Measurements from ENCODE around the gene GUCY2C.

The GUCY2C gene

GRCh38 chr12:14652483-14652882, 43.9 kb downstream of the GUCY2C start:
- Histone ChIP-seq H3K27me3 (replicated peaks; ENCODE audit: control insufficient read depth, insufficient read depth, low read length) (no peaks in the 10 kb centered on the region), H3K4me3 (replicated peaks; ENCODE audit: low read depth, low read length) (no peak overlapping the region), H3K36me3 (ENCODE audit: control insufficient read depth, insufficient read depth, low read length) (no peaks in the 10 kb centered on the region)
- TF ChIP-seq CTCF (IDR thresholded peaks at IDR 0.05; ENCODE audit: insufficient read depth, low read length, poor library complexity, severe bottlenecking) = no peak
- DNase-seq (ENCODE audit: extremely low read depth, insufficient read length) = no peak

DNA sequence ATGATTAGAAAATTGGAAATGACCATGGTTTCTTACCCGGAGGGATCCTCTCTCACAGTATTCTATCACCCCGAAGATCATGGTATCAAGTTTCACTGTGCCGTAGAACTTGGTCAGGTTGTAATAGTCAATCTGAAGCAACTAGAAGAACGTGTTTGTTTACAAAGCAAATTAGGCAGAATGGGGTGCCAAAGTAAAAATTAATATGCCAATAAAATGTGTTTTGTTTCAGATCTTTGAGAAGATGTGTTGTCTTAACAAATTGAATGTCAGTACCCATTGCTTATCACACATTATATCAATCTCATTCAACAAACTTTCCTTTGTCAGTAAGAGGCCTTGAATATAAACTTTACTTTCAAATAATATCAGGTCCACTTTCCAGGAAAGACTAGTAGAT, 45.0 kb downstream of the GUCY2C start:
- H3K4me3 ChIP-seq (replicated peaks; ENCODE audit: low read depth, low read length) = no peak overlapping the region
- H3K27me3 ChIP-seq (replicated peaks; ENCODE audit: control insufficient read depth, insufficient read depth, low read length) = no peaks in the 10 kb centered on the region
- no peak for DNase-seq (ENCODE audit: extremely low read depth, insufficient read length)
- H3K36me3 ChIP-seq (ENCODE audit: control insufficient read depth, insufficient read depth, low read length) = no peaks in the 10 kb centered on the region
- TF ChIP-seq CTCF (IDR thresholded peaks at IDR 0.05; ENCODE audit: insufficient read depth, low read length, poor library complexity, severe bottlenecking) = no peak

DNA sequence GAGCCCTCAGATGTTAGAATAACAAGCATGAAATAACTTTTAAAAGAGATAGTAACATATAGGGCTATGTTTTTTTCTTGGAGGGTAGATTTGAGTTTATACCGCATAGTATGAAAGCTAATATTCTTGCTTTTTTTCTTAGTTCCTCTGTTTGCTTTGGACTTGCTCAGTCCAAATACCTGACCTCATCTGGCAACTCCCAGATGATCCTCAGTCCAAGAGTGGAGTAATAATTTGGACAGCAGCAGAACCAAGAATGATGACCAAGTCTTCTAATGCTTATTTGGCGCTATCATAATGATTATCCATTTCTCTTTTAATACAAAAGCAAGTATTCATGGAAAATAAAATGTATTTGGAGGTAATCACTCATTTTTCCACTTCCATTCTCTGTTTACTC, 45.6 kb downstream of the GUCY2C start:
- TF ChIP-seq CTCF (IDR thresholded peaks at IDR 0.05; ENCODE audit: insufficient read depth, low read length, poor library complexity, severe bottlenecking) = no peak
- H3K36me3 ChIP-seq (ENCODE audit: control insufficient read depth, insufficient read depth, low read length) = no peaks in the 10 kb centered on the region
- no peaks in the 10 kb centered on the region for H3K27me3 ChIP-seq (replicated peaks; ENCODE audit: control insufficient read depth, insufficient read depth, low read length)
- no peak for DNase-seq (ENCODE audit: extremely low read depth, insufficient read length)
- no peak overlapping the region for H3K4me3 ChIP-seq (replicated peaks; ENCODE audit: low read depth, low read length)

- DNase-seq (ENCODE audit: extremely low read depth, insufficient read length) = no peak
- Histone ChIP-seq H3K36me3 (ENCODE audit: control insufficient read depth, insufficient read depth, low read length) (no peaks in the 10 kb centered on the region), H3K27me3 (replicated peaks; ENCODE audit: control insufficient read depth, insufficient read depth, low read length) (no peaks in the 10 kb centered on the region), H3K4me3 (replicated peaks; ENCODE audit: low read depth, low read length) (no peak overlapping the region)
- TF ChIP-seq CTCF (IDR thresholded peaks at IDR 0.05; ENCODE audit: insufficient read depth, low read length, poor library complexity, severe bottlenecking) = no peak
These were observed 49.2 kb downstream of the GUCY2C start for GRCh38 chr12:14647028-14647750.

DNA sequence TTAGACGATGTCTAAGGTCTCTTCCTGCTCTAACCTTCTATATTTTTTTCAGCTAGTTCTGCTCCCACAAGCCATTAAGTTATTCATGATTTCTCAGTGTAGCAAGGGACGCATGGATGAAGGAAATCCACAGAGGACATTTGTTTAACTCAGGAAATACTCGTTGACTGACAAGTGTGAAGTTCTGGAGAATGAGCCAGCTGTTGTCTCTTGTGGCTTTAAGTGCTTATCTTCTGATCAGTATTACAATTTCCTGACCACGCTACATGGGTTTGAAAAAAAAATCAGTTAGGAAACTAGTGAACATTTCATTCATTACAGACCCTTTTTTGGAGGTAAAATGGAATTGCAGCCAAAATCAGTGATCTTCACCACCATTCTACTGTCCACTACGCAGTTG, 53.1 kb downstream of the GUCY2C start:
- Histone ChIP-seq H3K27me3 (replicated peaks; ENCODE audit: control insufficient read depth, insufficient read depth, low read length) (no peaks in the 10 kb centered on the region), H3K36me3 (ENCODE audit: control insufficient read depth, insufficient read depth, low read length) (no peaks in the 10 kb centered on the region), H3K4me3 (replicated peaks; ENCODE audit: low read depth, low read length) (no peak overlapping the region)
- no peak for DNase-seq (ENCODE audit: extremely low read depth, insufficient read length)
- no peak for TF ChIP-seq CTCF (IDR thresholded peaks at IDR 0.05; ENCODE audit: insufficient read depth, low read length, poor library complexity, severe bottlenecking)

- no peak for TF ChIP-seq CTCF (IDR thresholded peaks at IDR 0.05; ENCODE audit: insufficient read depth, low read length, poor library complexity, severe bottlenecking)
- Histone ChIP-seq H3K27me3 (replicated peaks; ENCODE audit: control insufficient read depth, insufficient read depth, low read length) (no peaks in the 10 kb centered on the region), H3K4me3 (replicated peaks; ENCODE audit: low read depth, low read length) (no peak overlapping the region), H3K36me3 (ENCODE audit: control insufficient read depth, insufficient read depth, low read length) (no peaks in the 10 kb centered on the region)
- DNase-seq (ENCODE audit: extremely low read depth, insufficient read length) = no peak
These were observed 58.3 kb downstream of the GUCY2C start for GRCh38 chr12:14638066-14638465.

Data from GM06990 (cell line).